ENCODE measurements around the gene LPP. TPM values are rescaled to one million over a fixed set of nuclear protein-coding genes. Genes with fewer than 3 reads are reported as not detected.

The LPP gene
- total RNA-seq, 1 donor from 2014 or later = 560 TPM

- no peak for DNase-seq (ENCODE audit: low spot score)
Measured at GRCh38 chr3:188248036-188248561, 94.1 kb downstream of the LPP start.

- no peak for DNase-seq (ENCODE audit: low spot score)
Measured at GRCh38 chr3:188253123-188253793, 99.3 kb downstream of the LPP start.

GRCh38 chr3:188253800-188254452 lies 100.0 kb downstream of the LPP start:
- DNase-seq (ENCODE audit: low spot score) = no peak

- DNase-seq (ENCODE audit: low spot score) = no peak
Measured at GRCh38 chr3:188254520-188255070, 100.6 kb downstream of the LPP start.

GRCh38 chr3:188255190-188255589 lies 101.2 kb downstream of the LPP start:
- no peak for DNase-seq (ENCODE audit: low spot score)

- no peak for DNase-seq (ENCODE audit: low spot score)
Measured at GRCh38 chr3:188256758-188257157, 102.8 kb downstream of the LPP start.

GRCh38 chr3:188257384-188258026 lies 103.5 kb downstream of the LPP start:
- no peak for DNase-seq (ENCODE audit: low spot score)

GRCh38 chr3:188259191-188259590 lies 105.2 kb downstream of the LPP start:
- no peak for DNase-seq (ENCODE audit: low spot score)

GRCh38 chr3:188259596-188259995 lies 105.6 kb downstream of the LPP start:
- no peak for DNase-seq (ENCODE audit: low spot score)

GRCh38 chr3:188261011-188261410 lies 107.1 kb downstream of the LPP start:
- DNase-seq (ENCODE audit: low spot score) = no peak

- no peak for DNase-seq (ENCODE audit: low spot score)
Measured at GRCh38 chr3:188262488-188262887, 108.5 kb downstream of the LPP start.

- no peak for DNase-seq (ENCODE audit: low spot score)
Measured at GRCh38 chr3:188262913-188263683, 109.1 kb downstream of the LPP start.

GRCh38 chr3:188264226-188265207 lies 110.6 kb downstream of the LPP start:
- DNase-seq (ENCODE audit: low spot score) = no peak

- no peak for DNase-seq (ENCODE audit: low spot score)
Measured at GRCh38 chr3:188266562-188267274, 112.8 kb downstream of the LPP start.

- no peak for DNase-seq (ENCODE audit: low spot score)
Measured at GRCh38 chr3:188267790-188268335, 113.9 kb downstream of the LPP start.

GRCh38 chr3:188268336-188268735 lies 114.4 kb downstream of the LPP start:
- DNase-seq (ENCODE audit: low spot score) = no peak

GRCh38 chr3:188269040-188269439 lies 115.1 kb downstream of the LPP start:
- no peak for DNase-seq (ENCODE audit: low spot score)

GRCh38 chr3:188270423-188270972 lies 116.5 kb downstream of the LPP start:
- no peak for DNase-seq (ENCODE audit: low spot score)

- no peak for DNase-seq (ENCODE audit: low spot score)
Measured at GRCh38 chr3:188271226-188271914, 117.4 kb downstream of the LPP start.

All from ureter (tissue), 1 donor.